ENCODE results near the gene DPYD.

DPYD gene

DNA sequence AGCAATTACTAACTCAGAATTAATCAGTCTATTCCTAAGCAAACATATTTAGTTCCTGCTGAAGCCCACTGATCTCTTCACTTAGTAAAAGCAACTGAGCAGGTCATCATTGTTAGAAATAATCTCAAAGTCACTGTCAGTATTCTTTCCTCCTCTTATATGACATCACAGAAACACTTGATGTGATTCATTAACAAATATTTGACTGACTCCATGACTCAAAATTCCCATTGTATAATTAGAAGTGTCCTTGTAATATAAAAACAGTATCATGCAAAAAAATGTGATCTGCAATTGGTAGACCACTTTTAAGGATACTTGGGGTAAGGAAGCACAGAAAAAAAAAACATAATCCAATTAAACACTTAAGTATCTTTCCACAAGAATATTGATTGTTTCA is 194.4 kb downstream of the DPYD start:
- in situ Hi-C loops (cut with MboI; ENCODE audit: low sequenced_read_pairs): no loop called here

DNA sequence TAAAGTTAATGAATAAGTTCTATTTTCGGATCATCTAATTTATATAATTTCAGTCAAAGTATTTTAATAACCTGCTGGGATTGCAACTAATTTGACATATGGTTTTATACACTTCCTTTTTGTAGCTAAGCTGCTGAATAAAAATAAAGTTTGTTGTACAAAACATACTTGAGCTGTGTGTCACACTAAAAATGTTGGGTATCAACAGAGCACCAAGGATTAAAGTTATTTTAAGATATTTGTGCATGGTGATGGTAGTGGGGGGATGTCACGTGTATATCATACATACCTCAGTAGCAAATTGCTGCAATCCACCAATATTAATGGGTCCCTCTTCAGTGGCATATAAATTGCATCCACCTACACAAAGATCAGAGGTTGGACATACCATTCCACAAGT is 199.6 kb downstream of the DPYD start:
- in situ Hi-C loops (cut with MboI; ENCODE audit: low sequenced_read_pairs): no loop called here

DNA sequence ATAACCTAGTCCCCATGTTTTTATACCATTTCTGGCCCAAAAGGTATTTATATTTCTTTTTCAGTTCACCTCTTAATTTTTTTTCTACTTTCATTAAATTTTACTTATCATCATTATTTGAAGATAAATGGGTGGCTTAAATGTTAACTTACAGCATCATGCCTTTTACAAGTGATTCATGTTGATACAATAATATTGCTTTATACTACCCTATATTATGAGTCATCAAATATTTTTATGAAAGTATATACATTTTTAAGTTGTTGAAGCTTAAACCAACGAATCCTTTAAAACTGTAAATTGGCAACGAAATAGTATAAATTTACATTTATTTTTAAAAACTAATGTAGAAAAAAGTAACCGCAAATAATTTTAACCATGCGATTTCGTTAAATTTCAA is 207.9 kb downstream of the DPYD start:
- in situ Hi-C loops (cut with MboI; ENCODE audit: low sequenced_read_pairs): no loop called here

DNA sequence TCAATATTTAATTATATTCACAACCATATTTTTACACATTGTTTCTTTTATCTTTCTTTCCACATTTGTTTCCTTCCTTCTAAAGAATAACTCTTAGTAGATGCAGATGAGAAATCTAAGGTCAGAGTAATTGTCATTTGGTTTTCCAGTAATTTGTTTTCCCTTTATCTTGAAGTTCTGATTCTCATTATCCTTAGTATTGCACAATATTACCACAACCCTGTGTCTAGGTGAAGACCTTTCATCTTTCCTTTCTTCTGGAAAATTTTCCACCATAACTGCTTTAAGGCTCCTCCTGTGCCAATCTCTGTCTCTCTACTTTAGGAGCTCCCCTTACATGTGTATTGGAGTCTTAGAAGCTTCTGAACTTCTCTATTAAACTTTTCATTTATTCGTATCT is 209.0 kb downstream of the DPYD start:
- in situ Hi-C loops (cut with MboI; ENCODE audit: low sequenced_read_pairs): no loop called here

DNA sequence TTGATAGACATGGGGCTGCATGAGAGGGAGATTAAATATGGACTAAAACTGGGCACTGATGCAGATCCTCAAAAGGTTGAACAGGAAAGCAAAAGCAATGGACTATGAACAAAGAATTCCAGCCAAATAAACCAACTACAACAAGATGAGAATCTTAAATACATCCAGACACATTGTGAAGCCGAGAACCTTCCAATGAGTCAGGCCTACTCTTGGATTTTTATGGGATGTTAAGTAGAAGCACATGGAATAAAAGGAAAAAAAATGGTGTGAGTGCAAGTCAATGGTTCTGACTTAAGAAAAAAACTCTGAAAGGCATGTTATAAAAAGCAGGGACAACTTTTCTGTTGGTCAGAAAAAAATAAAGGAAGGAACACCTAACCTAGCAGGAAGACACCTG is 227.2 kb downstream of the DPYD start:
- in situ Hi-C loops (cut with MboI; ENCODE audit: low sequenced_read_pairs): no loop called here

DNA sequence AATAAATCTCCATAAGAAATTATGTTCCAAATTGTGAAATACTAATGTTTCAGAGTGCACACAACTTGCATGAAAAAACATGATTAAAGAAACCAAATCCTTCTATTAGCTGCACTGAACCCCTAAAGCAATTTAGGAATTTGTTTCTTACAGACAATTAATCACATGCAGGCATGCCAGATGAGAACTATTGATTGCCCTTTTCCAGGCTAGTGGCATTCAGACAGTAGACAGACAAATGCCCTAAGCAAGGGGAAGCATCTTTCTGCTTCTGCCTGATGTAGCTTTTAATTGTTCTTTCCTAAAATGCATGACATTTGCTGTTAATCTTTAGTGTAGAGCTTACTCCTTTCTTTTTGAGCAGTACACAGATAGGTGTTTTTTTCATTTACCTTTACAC is 229.5 kb downstream of the DPYD start:
- in situ Hi-C loops (cut with MboI; ENCODE audit: low sequenced_read_pairs): no loop called here

DNA sequence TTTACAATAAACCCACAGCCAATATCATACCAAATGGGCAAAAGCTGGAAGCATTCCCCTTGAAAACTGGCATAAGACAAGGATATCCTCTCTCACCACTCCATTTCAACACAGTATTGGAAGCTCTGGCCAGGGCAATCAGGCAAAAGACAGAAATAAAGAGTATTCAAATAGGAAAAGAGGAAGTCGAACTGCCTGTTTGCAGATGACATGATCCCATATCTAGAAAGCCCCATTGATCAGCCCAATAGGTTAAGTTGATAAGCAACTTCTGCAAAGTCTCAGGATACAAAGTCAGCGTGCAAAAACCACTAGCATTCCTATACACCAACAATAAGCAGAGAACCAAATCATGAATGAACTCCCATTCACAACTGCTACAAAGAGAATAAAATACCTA is 235.5 kb downstream of the DPYD start:
- in situ Hi-C loops (cut with MboI; ENCODE audit: low sequenced_read_pairs): no loop called here

DNA sequence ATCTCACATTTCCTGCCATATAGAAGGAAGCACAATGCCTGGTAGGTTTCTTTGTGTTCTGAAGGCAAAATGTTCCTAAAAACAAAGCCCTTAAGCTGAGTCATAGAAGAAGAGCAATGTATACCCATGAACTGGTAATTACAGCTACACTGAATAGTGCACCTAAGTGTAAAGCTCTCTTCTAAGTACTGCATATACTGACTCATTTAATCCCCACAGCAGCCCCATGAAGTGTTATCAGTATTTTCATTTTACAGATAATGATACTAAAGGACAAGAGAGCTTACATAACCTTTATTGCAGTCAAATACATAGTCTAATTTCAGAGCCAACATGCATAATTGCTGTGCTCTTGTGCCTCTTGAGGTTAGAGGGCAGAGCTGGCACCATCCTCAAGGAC is 239.9 kb downstream of the DPYD start:
- in situ Hi-C loops (cut with MboI; ENCODE audit: low sequenced_read_pairs): no loop called here

DNA sequence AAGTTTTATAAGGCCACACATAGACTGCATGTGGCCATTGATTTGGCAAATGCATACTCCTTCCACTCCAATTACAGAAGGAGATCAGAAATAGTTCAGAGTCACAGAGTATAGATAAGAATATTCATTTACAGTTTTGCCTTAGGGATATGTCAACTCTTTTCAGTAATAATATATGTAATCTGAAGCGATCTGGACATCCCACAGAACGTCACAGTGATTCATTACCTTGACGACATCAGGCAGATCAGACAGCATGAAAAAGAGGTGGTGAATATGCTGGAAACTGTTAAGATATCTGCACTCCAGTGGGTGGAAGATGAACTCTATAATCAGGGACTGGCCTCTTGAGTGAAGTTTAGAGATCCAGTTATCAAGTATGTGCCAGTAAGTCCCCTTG is 240.4 kb downstream of the DPYD start:
- in situ Hi-C loops (cut with MboI; ENCODE audit: low sequenced_read_pairs): no loop called here

DNA sequence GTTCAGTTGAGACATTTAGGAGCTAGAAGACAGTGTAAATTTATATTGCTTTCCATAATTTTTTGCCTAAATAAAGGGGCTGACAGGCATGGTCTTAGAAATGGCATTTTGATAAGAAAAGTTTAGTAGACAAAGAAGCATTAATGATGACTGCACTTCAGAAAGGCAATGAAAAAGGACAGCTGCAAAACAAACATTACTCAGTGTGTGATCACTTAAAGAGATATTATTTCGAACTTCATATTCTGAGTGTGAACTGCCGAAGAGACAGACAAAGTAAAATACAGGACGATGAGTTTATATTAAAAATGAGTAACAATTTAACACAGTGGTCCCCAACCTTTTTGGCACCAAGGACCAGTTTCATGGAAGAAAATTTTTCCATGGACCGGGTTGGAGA is 243.1 kb downstream of the DPYD start:
- in situ Hi-C loops (cut with MboI; ENCODE audit: low sequenced_read_pairs): no loop called here

DNA sequence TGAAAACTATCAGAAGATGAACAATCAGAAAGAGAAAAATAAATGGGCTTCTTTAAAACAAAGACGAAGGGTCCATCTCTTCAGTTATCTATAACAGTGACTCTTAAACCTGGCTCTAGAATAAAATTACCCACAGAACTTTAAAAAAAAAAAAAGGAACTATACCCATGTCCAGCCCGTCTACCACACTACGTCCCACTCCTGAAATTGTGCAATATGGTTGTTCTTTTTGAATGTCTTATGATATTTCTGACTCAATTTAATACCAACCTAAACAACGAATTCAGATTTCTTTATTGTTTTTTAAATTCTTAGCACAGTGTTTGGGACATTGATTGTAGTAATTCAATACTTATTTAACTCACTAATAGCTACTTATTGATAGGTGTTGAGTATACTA is 246.3 kb downstream of the DPYD start:
- in situ Hi-C loops (cut with MboI; ENCODE audit: low sequenced_read_pairs): no loop called here

DNA sequence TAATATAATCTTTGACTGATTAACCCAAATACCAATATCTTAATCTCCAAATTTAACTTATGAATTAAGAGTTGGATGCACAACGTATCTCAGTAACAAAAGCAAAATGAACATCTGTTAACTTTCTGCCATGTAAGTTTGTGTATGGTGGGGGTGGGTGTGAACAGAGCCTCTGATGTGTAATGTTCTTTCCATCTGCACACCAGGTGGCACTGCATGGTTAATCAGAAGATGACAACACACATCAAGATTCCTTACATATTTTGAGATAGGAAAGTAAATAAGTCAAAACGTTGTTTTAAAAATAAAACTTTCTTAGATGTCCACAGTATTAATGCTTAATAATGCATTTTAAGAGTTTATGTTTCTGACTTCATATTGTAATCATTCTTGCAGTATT is 251.9 kb downstream of the DPYD start:
- in situ Hi-C loops (cut with MboI; ENCODE audit: low sequenced_read_pairs): no loop called here

DNA sequence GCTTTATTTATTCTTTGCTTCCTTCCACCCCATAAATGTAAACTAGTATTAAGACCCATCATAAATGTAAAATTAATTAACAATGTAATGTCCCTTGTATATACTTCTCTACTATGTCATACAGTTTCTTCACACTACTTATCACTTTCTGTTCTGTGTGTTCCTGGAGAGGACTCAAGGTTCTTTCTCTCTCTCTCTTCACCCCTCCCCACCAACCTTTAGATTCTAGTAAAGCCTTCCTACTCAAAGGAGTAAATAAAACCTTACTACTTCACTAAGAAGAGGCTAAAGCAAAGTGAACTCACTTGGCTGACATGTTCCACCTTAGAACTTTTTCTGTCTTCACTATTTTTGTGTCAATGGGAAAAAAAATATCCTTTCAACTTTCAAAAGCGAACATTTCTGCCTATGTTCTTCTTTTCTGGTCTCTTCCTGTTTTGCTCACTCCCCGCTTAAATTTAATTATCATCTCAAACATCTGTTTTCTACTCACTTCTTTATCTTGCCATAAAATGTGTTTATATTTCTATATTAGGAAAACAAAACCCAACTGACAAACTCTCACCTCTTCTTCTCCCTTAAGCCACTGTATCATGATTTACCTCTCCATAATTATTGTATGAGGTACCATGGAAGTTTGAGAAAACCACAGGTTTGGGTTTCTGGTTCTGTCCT is 260.3 kb downstream of the DPYD start:
- in situ Hi-C loops (cut with MboI; ENCODE audit: low sequenced_read_pairs): no loop called here

DNA sequence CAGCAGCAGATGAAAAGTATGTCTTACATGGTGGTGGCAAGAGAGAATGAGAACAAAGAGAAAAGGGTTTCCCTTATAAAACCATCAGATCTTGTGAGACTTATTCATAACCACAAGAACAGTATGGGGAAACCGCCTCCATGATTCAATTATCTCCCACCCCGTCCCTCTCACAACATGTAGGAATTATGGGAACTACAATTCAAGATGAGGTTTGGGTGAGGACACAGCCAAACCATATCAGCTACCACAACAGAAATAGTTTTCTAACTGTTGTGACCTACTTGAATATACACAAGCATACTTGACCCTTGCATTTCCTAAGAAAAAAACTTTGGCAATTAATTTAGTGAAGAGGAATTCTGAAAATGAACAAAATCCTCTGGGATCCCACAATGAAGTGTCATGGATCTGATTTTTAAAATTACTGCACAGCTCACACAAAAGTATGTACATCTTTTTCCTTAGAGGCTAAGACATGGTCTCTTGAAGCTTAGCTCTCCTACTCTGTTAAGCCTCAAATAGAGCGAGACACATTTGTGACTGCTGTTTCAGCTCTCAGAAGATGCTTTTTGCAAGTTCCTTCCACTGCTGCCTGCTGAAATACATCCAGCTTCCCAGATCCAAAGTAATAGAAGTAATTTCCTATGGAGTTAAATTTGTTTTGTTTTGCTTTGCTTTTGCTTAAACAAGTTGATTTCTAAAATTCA is 265.8 kb downstream of the DPYD start:
- in situ Hi-C loops (cut with MboI; ENCODE audit: low sequenced_read_pairs): no loop called here

DNA sequence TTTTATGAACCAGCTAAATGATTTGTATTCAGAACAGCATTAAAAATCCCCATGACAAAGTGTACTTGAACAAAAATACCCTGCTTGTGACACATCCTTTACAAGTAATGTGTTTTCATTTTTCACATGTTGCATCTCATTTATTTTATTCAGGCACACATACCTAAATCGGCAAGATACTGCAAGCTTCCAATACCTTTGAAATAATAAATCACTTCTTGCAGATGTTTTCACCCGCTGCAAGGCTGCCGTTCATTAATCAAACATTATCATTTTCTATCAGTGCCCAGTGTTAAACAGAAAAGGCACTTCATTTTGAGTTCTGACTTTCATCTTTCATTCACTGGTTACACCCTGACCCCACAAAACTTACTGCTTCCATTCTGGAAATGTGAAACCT is 269.6 kb downstream of the DPYD start:
- in situ Hi-C loops (cut with MboI; ENCODE audit: low sequenced_read_pairs): no loop called here

DNA sequence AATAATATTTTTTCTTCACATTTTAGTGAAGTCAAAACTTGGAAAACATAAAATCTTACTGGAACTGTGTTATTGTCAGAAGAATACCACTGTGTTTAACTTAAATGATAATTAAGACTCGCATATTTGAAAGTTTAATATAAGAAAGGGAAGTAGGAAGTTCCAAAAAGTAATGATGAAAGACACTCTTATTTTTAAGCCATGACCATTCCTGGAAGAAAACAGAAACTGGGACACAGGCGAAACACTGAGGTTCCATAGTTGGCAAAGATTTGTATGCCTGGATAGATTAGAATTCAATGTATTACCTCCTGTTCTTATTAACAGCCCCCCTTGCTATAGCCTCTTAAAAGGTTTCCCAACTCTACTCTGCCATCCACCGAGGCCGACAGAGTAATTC is 271.2 kb downstream of the DPYD start:
- in situ Hi-C loops (cut with MboI; ENCODE audit: low sequenced_read_pairs): no loop called here

DNA sequence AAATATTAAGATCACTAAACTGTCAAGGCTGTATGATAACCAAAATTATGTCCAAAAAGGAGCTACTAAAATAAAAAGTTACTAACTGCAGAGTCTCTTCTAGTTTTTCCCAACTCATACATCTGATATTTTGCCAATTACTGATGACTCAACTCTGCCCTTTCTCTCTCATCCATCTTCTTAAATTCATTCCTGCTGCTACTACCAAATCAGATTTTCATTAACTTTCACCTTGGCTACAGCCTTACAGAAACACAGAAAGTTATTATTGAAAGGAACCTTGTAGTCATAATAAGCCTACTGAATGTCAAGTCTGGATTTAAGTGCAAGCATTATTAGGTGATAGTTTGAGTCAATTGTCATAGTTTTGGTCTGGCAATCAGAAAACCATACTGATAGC is 273.1 kb downstream of the DPYD start:
- in situ Hi-C loops (cut with MboI; ENCODE audit: low sequenced_read_pairs): no loop called here

DNA sequence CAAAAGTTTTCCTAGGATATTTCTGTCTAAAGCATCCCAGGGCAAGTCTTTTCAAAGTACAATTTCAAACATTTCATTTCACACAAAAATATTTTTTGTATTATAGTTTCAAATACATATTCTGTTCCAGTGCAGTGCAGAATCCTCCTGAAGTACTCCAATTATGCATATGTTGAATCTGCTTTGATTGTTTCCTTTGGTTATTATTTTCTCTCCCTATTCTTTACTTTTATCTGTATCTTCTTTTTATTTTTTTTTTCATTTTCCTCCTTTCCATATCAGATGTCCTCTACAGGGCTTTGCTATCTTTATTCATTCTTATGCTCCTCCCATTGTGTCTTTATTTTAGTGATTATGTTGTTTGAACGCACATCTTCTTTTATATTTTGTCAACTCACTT is 274.8 kb downstream of the DPYD start:
- in situ Hi-C loops (cut with MboI; ENCODE audit: low sequenced_read_pairs): no loop called here

DNA sequence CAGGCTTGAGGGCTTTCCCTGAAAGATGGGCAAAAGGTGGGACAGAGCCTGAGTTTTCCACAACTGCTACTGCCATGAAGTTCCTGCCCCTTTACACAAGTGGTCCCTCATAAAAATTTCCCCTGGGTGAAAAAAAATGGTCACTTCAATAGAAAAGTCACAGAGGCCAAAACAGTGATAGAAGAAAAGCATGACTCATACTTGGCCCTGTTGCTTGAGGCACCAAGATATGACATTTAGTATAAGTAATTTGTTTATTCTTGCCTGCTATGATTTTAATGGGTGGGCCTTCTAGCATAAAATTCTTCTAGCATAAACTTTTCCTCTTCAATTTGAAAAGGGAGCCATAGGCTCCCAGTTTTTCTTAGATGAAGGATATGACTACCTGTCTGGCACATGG is 280.2 kb downstream of the DPYD start:
- in situ Hi-C loops (cut with MboI; ENCODE audit: low sequenced_read_pairs): no loop called here

DNA sequence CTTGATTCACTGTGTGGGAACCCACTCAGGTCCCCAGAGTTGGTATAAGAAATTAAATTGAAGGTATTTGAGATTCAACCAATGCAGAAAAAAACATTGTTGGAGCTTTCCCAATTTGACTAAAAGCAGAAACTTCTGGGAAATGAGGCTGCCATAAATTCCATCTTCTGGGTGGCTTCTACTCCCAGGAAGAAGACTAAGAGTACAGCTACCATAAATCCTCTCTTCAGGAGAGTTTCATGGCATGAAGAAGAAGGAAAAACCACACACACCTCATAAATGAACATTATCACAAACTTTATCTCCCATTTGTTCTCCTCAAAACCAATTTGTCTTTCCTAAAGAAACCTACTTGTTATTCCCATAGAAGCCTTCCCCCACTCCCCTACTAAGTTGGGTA is 283.9 kb downstream of the DPYD start:
- in situ Hi-C loops (cut with MboI; ENCODE audit: low sequenced_read_pairs): no loop called here

DNA sequence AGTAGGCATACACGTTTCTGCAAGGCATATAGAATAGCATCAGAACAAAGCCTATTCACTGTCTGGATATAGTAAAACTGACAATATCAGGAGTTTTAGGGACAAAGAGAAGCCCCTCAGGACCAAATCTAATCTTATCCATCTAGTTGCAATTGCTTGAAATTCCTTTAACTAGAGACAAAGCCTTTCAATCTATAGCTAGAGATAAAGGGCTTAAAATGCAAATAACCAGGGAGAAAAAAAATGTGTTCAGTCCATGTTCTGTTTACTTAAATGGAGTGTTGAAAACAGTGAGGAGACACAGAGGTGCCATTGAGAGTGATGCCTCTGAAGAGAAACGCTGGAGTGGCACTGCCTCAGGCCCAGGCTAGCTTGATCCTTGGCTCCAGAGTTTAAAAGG is 286.1 kb downstream of the DPYD start:
- in situ Hi-C loops (cut with MboI; ENCODE audit: low sequenced_read_pairs): no loop called here

DNA sequence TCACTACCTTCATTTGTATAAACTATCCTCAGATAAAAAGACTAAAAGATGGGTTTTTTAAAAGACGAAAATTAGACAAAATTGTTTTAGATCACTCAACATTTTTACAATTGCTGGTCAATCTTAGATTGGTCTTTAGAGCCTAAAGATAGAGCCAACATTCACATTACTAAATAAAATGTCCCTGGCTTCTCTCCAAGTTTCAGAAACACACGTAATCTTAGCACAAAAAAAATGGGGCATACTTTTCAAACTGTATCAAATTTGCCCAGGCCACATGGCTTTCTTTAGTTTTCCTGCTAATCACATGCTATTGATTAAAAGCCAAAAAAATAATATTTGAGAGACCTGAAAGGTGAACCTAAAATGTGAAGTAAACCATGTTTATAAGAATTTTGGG is 288.1 kb downstream of the DPYD start:
- in situ Hi-C loops (cut with MboI; ENCODE audit: low sequenced_read_pairs): no loop called here

DNA sequence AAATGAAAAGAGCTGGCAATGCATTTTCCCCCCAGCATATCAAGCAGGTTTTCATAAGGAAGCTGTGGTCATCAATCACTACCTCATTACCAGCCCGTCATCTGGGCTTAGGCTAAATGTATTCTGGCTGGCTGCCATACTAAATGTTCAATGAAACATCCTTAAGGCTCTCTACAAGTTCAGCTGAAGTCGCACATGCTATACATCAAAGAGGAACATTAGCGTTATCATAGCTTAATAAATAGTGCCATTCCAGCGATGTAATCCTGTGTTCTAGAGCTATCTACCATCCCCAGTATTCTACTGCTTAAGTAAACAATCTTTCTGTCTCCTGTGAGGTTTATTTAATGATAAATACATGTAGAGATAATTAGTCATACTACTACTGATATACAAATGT is 288.8 kb downstream of the DPYD start:
- in situ Hi-C loops (cut with MboI; ENCODE audit: low sequenced_read_pairs): no loop called here

Measured in hTERT RPE-1 (cell line).